CD4-positive, CD25-positive, alpha-beta regulatory T cell (primary cell): ENCODE results near the gene RAPGEF4. TPM values are rescaled to one million over a fixed set of nuclear protein-coding genes. Genes with fewer than 3 reads are reported as not detected.

Experiments used
- ATAC-seq, 2 donors: fragments of 150-1000 bp; cut with Tn5 transposase; one replicate each; pipeline ENCODE4 v1.10.0; 2021; ENCODE audit warnings: low read depth in 2 of 2, moderate number of reproducible peaks in 2 of 2, moderate library complexity in 1 of 2
- DNase-seq, 3 donors: peaks; one replicate each; pipeline versions ENCODE4 v3.0.0 to v3.0.0-alpha.2; 2012 to 2022; ENCODE audit warnings: mixed read lengths in 1 of 3
- H3K27ac ChIP-seq: one replicate; pipeline ENCODE4 v1.7.0; 2013; ENCODE audit warnings: mild to moderate bottlenecking, low read length; ENCODE audit not compliant: insufficient read depth, poor library complexity, severe bottlenecking
- H3K27me3 ChIP-seq: one replicate; pipeline ENCODE4 v1.7.0; 2013; ENCODE audit warnings: low read length; ENCODE audit not compliant: control insufficient read depth, insufficient read depth
- H3K36me3 ChIP-seq: one replicate; pipeline ENCODE4 v1.7.0; 2013; ENCODE audit warnings: mild to moderate bottlenecking, low read length, moderate library complexity; ENCODE audit not compliant: control insufficient read depth, insufficient read depth
- H3K4me1 ChIP-seq: 2 replicates; pipeline ENCODE4 v1.7.0; 2013; ENCODE audit warnings: mild to moderate bottlenecking, low read length; ENCODE audit not compliant: insufficient read depth, control insufficient read depth, poor library complexity, severe bottlenecking
- H3K4me3 ChIP-seq: one replicate; pipeline ENCODE4 v1.7.0; 2013; ENCODE audit warnings: low read depth, mild to moderate bottlenecking, low read length, moderate library complexity
- H3K9me3 ChIP-seq, 2 experiments: 1 replicate in 1 of 2; 2 replicates in 1 of 2; pipeline ENCODE4 v1.7.0; 2013; ENCODE audit warnings: low read length in 2 of 2, mild to moderate bottlenecking in 1 of 2, moderate library complexity in 1 of 2; ENCODE audit not compliant: control insufficient read depth in 2 of 2
- H3K27ac Mint-ChIP-seq, 3 donors: one replicate each; pipeline ENCODE4 v1.8.0; 2020 to 2022; ENCODE audit warnings: mild to moderate bottlenecking in 3 of 3, mixed read lengths in 3 of 3, moderate library complexity in 2 of 3
- H3K27me3 Mint-ChIP-seq: one replicate; pipeline ENCODE4 v1.8.0; 2022; ENCODE audit warnings: mild to moderate bottlenecking, mixed read lengths
- H3K36me3 Mint-ChIP-seq: one replicate; pipeline ENCODE4 v1.8.0; 2020; ENCODE audit warnings: mixed read lengths
- H3K4me1 Mint-ChIP-seq, 4 donors: one replicate each; pipeline ENCODE4 v1.8.0; 2020 to 2022; ENCODE audit warnings: mixed read lengths in 4 of 4, mild to moderate bottlenecking in 1 of 4
- H3K4me3 Mint-ChIP-seq, 4 donors: one replicate each; pipeline ENCODE4 v1.8.0; 2020 to 2022; ENCODE audit warnings: mild to moderate bottlenecking in 4 of 4, mixed read lengths in 4 of 4, moderate library complexity in 3 of 4
- H3K9me3 Mint-ChIP-seq, 7 donors: one replicate each; pipeline ENCODE4 v1.8.0; 2020 to 2022; ENCODE audit warnings: mixed read lengths in 7 of 7, mild to moderate bottlenecking in 3 of 7, moderate library complexity in 2 of 7
- polyA plus RNA-seq, 4 donors: library from polyadenylated mRNA; unstranded; fragments of 300-500 nt; fragmentation: Illumina TruSeq; gene quantifications; one replicate each; pipeline ENCODE4 v1.2.3, GENCODE V29; 2021
- total RNA-seq: library from RNA; stranded (reverse); gene quantifications from one replicate; pipeline ENCODE4 v1.2.3, GENCODE V29; 2022

RAPGEF4 gene
- total and polyA plus RNA-seq, 5 donors from 2014 or later = 1.4 TPM; not detected in 4

DNA sequence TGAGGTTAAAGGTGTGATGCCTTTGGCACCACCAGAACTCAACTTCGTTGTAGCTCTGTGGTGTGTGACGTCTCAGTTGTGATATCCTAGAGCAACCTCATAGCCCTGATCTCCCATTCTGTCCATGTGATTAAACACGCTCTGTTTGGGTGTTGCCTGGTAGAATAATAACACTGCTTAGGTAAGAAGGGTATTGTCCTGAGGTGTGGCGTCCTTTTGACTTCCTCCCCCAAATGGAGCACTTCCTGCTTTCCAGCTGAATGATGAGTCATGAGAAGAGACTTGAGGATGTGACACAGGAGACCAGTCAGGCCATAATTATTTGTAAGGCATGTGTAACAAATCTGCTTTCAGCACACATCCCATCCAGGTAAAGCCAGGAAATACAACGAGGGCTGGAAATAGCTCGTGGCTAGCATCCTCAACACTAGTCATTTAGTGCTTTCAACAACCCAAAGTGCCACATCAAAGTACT, 100.7 kb downstream of the RAPGEF4 start:
- H3K27ac Mint-ChIP-seq = no peak overlapping the region
- Histone ChIP-seq H3K4me1 (no peaks in the 10 kb centered on the region), H3K4me3 (no peak overlapping the region), H3K9me3 (no peaks in the 10 kb centered on the region), H3K27ac (no peak overlapping the region), H3K27me3 (no peaks in the 10 kb centered on the region), H3K36me3 (no peaks in the 10 kb centered on the region)
- H3K36me3 Mint-ChIP-seq = no peaks in the 10 kb centered on the region
- peaks cover 0 to 3% (median under 1%) of the 10 kb centered on the region in 4 donors for H3K4me1 Mint-ChIP-seq
- H3K27me3 Mint-ChIP-seq = peaks cover 5% of the 10 kb centered on the region
- peak in 1 of 3 donors; percentile 46 for DNase-seq
- no peak overlapping the region for H3K4me3 Mint-ChIP-seq
- peaks cover 0 to 1% (median 0%) of the 10 kb centered on the region in 7 donors for H3K9me3 Mint-ChIP-seq
- no peak for ATAC-seq

DNA sequence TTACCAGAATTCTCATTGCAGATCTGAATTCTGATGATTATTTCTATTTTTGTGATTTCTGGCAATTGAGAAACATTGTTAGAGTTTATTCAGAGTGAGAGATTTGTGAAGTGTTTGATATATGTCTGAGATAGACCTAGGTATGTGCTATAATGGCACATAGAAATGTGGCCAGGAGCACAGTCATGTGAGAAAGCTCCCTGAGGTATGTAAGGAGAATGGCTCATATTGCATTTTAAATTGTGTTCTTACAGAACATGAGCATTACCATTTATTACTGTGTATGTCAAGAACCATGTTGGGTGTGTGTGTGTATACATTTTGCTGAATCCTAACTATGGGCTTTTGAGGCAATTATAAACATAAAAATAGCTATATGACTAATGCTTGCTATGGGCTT, 101.2 kb downstream of the RAPGEF4 start:
- no peaks in the 10 kb centered on the region for H3K36me3 Mint-ChIP-seq

DNA sequence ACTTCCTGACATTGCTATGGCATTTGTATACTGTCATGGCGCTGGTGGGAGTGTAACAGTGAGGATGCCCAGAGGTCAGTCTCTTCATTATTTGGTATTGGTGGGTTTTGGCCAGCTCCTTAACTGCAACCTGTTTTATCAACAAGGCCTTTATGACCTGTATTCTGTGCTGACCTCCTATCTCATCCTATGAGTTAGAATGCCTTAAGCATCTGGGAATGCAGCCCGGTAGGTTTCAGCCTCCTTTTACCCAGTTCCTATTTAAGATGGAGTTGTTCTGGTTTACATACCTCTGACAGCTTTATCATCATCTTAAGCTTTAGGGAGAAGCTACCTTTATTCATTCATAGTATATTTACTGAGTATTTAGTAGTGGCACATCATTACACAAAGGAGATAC, 103.8 kb downstream of the RAPGEF4 start:
- H3K27me3 ChIP-seq = no peaks in the 10 kb centered on the region
- no peak overlapping the region for H3K27ac ChIP-seq

More for the DNA sequence above, 101.2 kb downstream of the RAPGEF4 start:
- ATAC-seq = no peak
- no peaks in the 10 kb centered on the region for H3K9me3 ChIP-seq
- Mint-ChIP-seq H3K27me3 (peaks cover 5% of the 10 kb centered on the region), H3K4me1 (peaks cover 0 to 3% (median under 1%) of the 10 kb centered on the region in 4 donors), H3K9me3 (peaks cover 0 to 1% (median 0%) of the 10 kb centered on the region in 7 donors), H3K4me3 (no peak overlapping the region), H3K27ac (no peak overlapping the region)
- H3K27me3 ChIP-seq = no peaks in the 10 kb centered on the region
- H3K4me1 ChIP-seq = no peaks in the 10 kb centered on the region
- H3K4me3 ChIP-seq = no peak overlapping the region
- no peak overlapping the region for H3K27ac ChIP-seq
- DNase-seq = no peak
- H3K36me3 ChIP-seq = no peaks in the 10 kb centered on the region

DNA sequence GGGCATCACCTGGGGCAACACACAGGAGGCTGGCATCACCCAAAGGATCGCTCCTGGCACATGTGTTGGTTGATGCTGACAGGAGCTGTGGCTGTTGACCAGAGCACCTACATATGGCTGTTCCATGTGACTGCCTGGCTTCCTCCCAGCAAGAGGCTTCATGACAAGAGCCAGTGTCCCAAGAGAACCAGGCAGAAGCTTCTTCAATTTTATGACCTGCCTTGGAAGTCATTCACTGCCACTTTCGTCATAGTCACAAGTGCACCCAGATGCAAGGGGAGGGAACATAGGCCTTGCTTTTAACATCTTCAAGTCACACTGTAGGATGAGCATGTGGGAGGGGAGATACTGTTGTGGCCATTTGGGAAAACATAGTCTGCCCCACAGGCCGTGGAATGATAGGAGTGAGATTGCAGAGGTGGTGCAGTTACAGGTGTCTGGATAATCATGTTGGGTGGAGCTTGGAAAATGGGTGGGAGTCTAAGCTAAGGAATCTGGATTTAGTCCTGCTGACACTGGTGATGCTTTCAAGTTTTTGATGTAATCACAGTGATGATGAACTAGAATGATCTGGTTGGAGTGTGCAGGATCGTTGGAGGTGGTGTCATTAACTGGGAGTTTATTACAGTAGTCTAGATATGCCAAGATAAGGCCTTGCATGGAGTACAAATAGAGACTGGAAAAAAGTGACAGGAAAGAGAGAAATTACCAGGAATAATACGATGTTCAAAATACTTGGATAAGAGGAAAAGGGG, 107.0 kb downstream of the RAPGEF4 start:
- no peaks in the 10 kb centered on the region for H3K36me3 Mint-ChIP-seq
- Histone ChIP-seq H3K4me1 (no peaks in the 10 kb centered on the region), H3K27me3 (no peaks in the 10 kb centered on the region), H3K36me3 (no peaks in the 10 kb centered on the region), H3K4me3 (no peak overlapping the region), H3K27ac (no peak overlapping the region), H3K9me3 (no peaks in the 10 kb centered on the region)
- no peaks in the 10 kb centered on the region for H3K4me1 Mint-ChIP-seq
- no peaks in the 10 kb centered on the region for H3K27me3 Mint-ChIP-seq
- DNase-seq = no peak
- peaks cover 0 to 2% (median 0%) of the 10 kb centered on the region in 7 donors for H3K9me3 Mint-ChIP-seq
- H3K27ac Mint-ChIP-seq = peak overlapping the region in 1 of 3 donors; percentile 21
- H3K4me3 Mint-ChIP-seq = no peak overlapping the region
- ATAC-seq = no peak

More for the DNA sequence above, 103.8 kb downstream of the RAPGEF4 start:
- H3K9me3 ChIP-seq = no peaks in the 10 kb centered on the region
- H3K9me3 Mint-ChIP-seq = peaks cover 0 to 1% (median 0%) of the 10 kb centered on the region in 7 donors
- H3K4me1 Mint-ChIP-seq = peaks cover 0 to 3% (median under 1%) of the 10 kb centered on the region in 4 donors
- no peak for ATAC-seq
- H3K36me3 ChIP-seq = no peaks in the 10 kb centered on the region
- H3K36me3 Mint-ChIP-seq = no peaks in the 10 kb centered on the region
- no peak overlapping the region for H3K27ac Mint-ChIP-seq
- H3K4me1 ChIP-seq = no peaks in the 10 kb centered on the region
- no peak for DNase-seq
- no peak overlapping the region for H3K4me3 ChIP-seq
- no peaks in the 10 kb centered on the region for H3K27me3 Mint-ChIP-seq
- no peak overlapping the region for H3K4me3 Mint-ChIP-seq

DNA sequence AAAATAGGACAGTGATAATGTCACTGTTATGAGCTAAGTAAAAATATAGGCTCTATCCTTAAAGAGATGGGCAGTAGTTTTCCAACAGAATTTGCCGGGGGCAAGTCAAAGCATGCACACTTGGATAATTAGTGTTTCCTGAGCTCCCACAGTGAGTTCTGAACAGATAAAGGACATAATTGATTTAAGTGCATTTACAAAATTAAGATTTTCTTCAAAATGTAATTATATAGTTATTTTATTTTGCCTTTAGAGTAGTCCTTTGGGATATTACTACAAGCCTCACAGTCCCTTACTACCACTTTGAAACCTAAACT, 107.6 kb downstream of the RAPGEF4 start:
- Mint-ChIP-seq H3K36me3 (no peaks in the 10 kb centered on the region), H3K27ac (no peak overlapping the region), H3K27me3 (no peaks in the 10 kb centered on the region), H3K9me3 (peaks cover 0 to 2% (median 0%) of the 10 kb centered on the region in 7 donors), H3K4me3 (no peak overlapping the region), H3K4me1 (no peaks in the 10 kb centered on the region)
- Histone ChIP-seq H3K27me3 (no peaks in the 10 kb centered on the region), H3K36me3 (no peaks in the 10 kb centered on the region), H3K27ac (no peak overlapping the region), H3K4me1 (no peaks in the 10 kb centered on the region), H3K9me3 (no peaks in the 10 kb centered on the region), H3K4me3 (no peak overlapping the region)
- ATAC-seq (no peak), DNase-seq (no peak)

DNA sequence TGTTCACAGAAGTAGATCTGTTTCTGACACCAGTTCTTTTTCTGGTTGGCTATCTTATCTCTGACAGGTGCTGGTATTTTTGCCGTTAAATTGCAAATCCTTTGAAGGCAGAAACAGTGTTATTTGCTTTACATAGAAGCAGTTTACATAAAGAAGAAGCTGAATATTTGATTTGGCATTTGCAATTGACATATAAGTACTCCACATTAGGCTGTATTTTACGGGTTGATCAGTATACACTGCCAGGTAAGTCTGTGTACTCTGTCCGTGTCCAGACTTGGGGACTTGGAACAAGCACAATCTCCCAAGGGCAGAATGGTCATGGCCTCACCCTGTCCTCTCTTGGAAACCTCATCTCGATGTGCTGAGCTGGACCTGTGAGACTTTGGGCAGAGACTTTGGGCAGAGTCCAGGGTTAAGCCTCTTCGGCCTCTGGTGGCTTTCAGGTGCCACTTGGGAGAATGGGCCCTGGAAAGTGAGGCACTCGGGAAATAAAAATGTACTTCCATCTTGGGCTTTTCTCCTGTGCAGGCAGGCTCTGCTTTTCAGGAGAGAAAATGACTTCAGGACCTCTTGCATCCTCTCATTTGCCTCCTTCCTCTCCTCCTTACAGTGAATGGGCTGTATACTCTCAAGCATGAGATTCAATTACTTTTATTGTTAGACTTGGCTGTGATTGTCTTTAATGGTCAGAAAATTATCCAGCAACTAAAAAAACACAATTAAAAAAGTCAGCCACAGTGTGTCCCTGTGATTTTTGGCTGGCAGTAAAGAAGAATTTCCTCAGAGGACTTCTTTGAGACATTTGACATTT, 108.5 kb downstream of the RAPGEF4 start:
- Histone ChIP-seq H3K36me3 (no peaks in the 10 kb centered on the region), H3K4me3 (no peak overlapping the region), H3K4me1 (no peaks in the 10 kb centered on the region), H3K9me3 (no peaks in the 10 kb centered on the region), H3K27me3 (no peaks in the 10 kb centered on the region), H3K27ac (no peak overlapping the region)
- no peak overlapping the region for H3K27ac Mint-ChIP-seq
- DNase-seq = no peak
- no peaks in the 10 kb centered on the region for H3K4me1 Mint-ChIP-seq
- H3K36me3 Mint-ChIP-seq = no peaks in the 10 kb centered on the region
- H3K4me3 Mint-ChIP-seq = no peak overlapping the region
- no peak for ATAC-seq
- H3K27me3 Mint-ChIP-seq = peaks cover 2% of the 10 kb centered on the region
- peaks cover 0 to 2% (median 0%) of the 10 kb centered on the region in 7 donors for H3K9me3 Mint-ChIP-seq

DNA sequence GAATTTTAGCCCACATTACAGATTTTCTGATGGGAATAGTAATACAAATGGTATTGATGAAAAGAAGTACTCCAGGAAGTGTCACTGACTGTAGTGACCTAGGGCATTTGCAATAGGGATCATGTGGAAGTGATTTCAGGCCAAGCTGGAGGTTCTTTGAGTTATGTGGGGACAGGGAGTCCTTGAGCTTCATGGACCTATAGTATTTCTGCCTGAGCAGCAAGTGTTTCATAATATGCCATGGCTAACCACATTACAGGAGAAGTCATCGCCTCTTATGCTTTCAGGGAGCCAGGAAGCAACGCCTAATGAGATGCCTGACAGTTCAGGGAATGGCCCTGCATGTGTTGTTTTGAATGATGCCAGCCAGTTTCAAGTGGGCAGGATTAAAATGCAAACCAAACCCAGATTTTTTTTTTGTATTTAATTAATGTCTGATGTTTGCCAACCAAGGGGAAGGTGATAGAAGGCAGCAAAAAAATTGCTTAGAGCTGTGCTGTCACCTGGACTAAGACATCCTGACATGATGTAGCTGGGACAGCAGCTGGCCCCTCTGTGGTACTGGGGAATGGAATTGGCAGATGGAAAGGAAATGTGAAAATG, 109.5 kb downstream of the RAPGEF4 start:
- H3K36me3 Mint-ChIP-seq = no peaks in the 10 kb centered on the region
- Histone ChIP-seq H3K27ac (no peak overlapping the region), H3K4me1 (no peaks in the 10 kb centered on the region), H3K9me3 (no peaks in the 10 kb centered on the region), H3K27me3 (no peaks in the 10 kb centered on the region), H3K4me3 (no peak overlapping the region), H3K36me3 (no peaks in the 10 kb centered on the region)
- H3K4me3 Mint-ChIP-seq = no peak overlapping the region
- H3K9me3 Mint-ChIP-seq = peaks cover 0 to 2% (median 0%) of the 10 kb centered on the region in 7 donors
- no peak for ATAC-seq
- no peak for DNase-seq
- peaks cover 4% of the 10 kb centered on the region for H3K27me3 Mint-ChIP-seq
- no peak overlapping the region for H3K27ac Mint-ChIP-seq
- no peaks in the 10 kb centered on the region for H3K4me1 Mint-ChIP-seq
